ENCODE measurements around the gene DPH5. TPM values are rescaled to one million over a fixed set of nuclear protein-coding genes. Genes with fewer than 3 reads are reported as not detected.

Gene DPH5
- total and polyA plus RNA-seq, 10 of the 15 experiments (the other 5 are each of a cell fraction or from before 2014, with no cell fraction given) = 44.1 to 95.7 (median 66.4) TPM

DNA sequence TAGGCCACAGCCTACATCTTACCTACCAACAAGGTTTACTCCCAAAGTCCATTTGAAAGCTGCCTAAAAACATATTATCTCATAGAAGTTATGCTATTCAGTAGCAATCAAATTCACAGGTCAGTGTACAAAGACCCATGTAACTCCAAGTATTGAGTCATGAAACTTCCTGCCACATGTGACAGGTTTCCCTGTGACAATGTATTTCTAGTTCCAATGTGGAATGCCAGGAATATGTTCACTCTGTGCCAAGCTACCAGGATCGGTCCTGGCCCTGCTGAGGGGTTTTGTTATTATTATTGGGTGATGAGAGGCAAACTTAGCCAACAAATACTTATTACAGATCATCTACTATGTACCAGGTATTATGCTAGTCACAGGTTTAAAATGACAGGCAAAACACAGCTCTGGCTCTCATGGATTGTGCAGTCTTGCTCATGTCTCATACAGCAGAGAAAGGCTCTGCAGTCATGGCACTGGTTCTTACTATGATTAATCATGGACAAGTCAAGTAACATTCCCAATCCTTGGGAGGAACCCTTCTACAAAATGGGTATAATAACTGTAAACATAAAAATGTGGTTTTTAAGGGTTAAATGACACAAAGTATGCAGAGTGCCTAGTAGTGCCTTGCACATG is 22.5 kb downstream of the DPH5 start:
- FAIRE-seq = no peak
- 0 out of 3 replicates have a peak, but pooled peaks have one; percentile 33 for ATAC-seq
- ChIA-PET CTCF (interaction anchor here (0.9 to 1.6 kb wide), 3 partner anchors 10 to 29 kb away, joined by 3 read pairs; no protein-coding TSS in a partner anchor), RAD21 (ENCODE audit: unreplicated experiment) (interaction anchor here (0.6 kb wide), 1 partner anchor 23 kb away, joined by 3 read pairs; no protein-coding TSS in a partner anchor), SMC1A (ENCODE audit: uncharacterized antibody, unreplicated experiment) (interaction anchor here (0.7 to 2.5 kb wide), 4 partner anchors 10 to 81 kb away, joined by 3 to 8 read pairs (median 4); no protein-coding TSS in a partner anchor), POLR2A (no interaction called here)
- 42% methylated on average over 1 of the region's 1 CpG for WGBS (ENCODE audit: insufficient coverage, insufficient replicate concordance, low lambda C conversion rate, missing lambda C conversion rate)
- H3K4me2 ChIP-seq (ENCODE audit: control insufficient read depth, insufficient read depth) = no peak overlapping the region
- no peak overlapping the region for H3K27ac ChIP-seq (ENCODE audit: control insufficient read depth, insufficient read depth)
- H3K27me3 ChIP-seq (replicated peaks in 1 of 2; ENCODE audit: control insufficient read depth in 2 of 2, insufficient read depth in 2 of 2, low read length in 1 of 2) = no peaks in the 10 kb centered on the region
- no TSS peak for BruUV-seq (replicated peaks)
- H3K79me2 ChIP-seq (ENCODE audit: control insufficient read depth, insufficient read depth, low read length) = no peaks in the 10 kb centered on the region
- H3K4me1 ChIP-seq (ENCODE audit: control insufficient read depth, insufficient read depth, low read length) = peaks cover 11% of the 10 kb centered on the region; the same call in 1 of the 2 replicates
- no peaks in the 10 kb centered on the region for H4K20me1 ChIP-seq (ENCODE audit: control insufficient read depth, insufficient read depth)
- no peak overlapping the region for H3K9ac ChIP-seq (ENCODE audit: control insufficient read depth, insufficient read depth, low read length)
- H3K4me3 ChIP-seq = no peak overlapping the region
- in situ Hi-C loops (cut with MboI) (no loop called here), intact Hi-C loops (cut with micrococcal nuclease; ENCODE audit: unreplicated experiment) (no loop called here)
- H3K36me3 ChIP-seq (ENCODE audit: control insufficient read depth in 2 of 2, insufficient read depth in 2 of 2, low read length in 1 of 2) = 0 out of 4 replicates have a peak, but pooled peaks cover 0 to 3% of the 10 kb centered on the region in 2 experiments
- no peak overlapping the region for H2AFZ ChIP-seq (ENCODE audit: control insufficient read depth, low read depth, low read length)
- DNase-seq (ENCODE audit: low read depth, low spot score) = no peak
- H3K9me3 ChIP-seq (replicated peaks; ENCODE audit: control insufficient read depth, insufficient read depth, low read length) = no peaks in the 10 kb centered on the region; the same call in 2 of the 3 replicates
- TF ChIP-seq, protein P1, sequence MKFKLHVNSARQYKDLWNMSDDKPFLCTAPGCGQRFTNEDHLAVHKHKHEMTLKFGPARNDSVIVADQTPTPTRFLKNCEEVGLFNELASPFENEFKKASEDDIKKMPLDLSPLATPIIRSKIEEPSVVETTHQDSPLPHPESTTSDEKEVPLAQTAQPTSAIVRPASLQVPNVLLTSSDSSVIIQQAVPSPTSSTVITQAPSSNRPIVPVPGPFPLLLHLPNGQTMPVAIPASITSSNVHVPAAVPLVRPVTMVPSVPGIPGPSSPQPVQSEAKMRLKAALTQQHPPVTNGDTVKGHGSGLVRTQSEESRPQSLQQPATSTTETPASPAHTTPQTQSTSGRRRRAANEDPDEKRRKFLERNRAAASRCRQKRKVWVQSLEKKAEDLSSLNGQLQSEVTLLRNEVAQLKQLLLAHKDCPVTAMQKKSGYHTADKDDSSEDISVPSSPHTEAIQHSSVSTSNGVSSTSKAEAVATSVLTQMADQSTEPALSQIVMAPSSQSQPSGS (IDR thresholded peaks at IDR 0.05; ENCODE audit: low read length) = no peak
- TF ChIP-seq, protein P2, sequence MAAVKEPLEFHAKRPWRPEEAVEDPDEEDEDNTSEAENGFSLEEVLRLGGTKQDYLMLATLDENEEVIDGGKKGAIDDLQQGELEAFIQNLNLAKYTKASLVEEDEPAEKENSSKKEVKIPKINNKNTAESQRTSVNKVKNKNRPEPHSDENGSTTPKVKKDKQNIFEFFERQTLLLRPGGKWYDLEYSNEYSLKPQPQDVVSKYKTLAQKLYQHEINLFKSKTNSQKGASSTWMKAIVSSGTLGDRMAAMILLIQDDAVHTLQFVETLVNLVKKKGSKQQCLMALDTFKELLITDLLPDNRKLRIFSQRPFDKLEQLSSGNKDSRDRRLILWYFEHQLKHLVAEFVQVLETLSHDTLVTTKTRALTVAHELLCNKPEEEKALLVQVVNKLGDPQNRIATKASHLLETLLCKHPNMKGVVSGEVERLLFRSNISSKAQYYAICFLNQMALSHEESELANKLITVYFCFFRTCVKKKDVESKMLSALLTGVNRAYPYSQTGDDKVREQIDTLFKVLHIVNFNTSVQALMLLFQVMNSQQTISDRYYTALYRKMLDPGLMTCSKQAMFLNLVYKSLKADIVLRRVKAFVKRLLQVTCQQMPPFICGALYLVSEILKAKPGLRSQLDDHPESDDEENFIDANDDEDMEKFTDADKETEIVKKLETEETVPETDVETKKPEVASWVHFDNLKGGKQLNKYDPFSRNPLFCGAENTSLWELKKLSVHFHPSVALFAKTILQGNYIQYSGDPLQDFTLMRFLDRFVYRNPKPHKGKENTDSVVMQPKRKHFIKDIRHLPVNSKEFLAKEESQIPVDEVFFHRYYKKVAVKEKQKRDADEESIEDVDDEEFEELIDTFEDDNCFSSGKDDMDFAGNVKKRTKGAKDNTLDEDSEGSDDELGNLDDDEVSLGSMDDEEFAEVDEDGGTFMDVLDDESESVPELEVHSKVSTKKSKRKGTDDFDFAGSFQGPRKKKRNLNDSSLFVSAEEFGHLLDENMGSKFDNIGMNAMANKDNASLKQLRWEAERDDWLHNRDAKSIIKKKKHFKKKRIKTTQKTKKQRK (IDR thresholded peaks at IDR 0.05; ENCODE audit: low read depth, low read length) = no peak
- TF ChIP-seq, protein P3, sequence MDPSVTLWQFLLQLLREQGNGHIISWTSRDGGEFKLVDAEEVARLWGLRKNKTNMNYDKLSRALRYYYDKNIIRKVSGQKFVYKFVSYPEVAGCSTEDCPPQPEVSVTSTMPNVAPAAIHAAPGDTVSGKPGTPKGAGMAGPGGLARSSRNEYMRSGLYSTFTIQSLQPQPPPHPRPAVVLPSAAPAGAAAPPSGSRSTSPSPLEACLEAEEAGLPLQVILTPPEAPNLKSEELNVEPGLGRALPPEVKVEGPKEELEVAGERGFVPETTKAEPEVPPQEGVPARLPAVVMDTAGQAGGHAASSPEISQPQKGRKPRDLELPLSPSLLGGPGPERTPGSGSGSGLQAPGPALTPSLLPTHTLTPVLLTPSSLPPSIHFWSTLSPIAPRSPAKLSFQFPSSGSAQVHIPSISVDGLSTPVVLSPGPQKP (IDR thresholded peaks at IDR 0.05; ENCODE audit: low read depth, low read length) = no peak
- TF ChIP-seq, protein P4, sequence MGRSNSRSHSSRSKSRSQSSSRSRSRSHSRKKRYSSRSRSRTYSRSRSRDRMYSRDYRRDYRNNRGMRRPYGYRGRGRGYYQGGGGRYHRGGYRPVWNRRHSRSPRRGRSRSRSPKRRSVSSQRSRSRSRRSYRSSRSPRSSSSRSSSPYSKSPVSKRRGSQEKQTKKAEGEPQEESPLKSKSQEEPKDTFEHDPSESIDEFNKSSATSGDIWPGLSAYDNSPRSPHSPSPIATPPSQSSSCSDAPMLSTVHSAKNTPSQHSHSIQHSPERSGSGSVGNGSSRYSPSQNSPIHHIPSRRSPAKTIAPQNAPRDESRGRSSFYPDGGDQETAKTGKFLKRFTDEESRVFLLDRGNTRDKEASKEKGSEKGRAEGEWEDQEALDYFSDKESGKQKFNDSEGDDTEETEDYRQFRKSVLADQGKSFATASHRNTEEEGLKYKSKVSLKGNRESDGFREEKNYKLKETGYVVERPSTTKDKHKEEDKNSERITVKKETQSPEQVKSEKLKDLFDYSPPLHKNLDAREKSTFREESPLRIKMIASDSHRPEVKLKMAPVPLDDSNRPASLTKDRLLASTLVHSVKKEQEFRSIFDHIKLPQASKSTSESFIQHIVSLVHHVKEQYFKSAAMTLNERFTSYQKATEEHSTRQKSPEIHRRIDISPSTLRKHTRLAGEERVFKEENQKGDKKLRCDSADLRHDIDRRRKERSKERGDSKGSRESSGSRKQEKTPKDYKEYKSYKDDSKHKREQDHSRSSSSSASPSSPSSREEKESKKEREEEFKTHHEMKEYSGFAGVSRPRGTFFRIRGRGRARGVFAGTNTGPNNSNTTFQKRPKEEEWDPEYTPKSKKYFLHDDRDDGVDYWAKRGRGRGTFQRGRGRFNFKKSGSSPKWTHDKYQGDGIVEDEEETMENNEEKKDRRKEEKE (IDR thresholded peaks at IDR 0.05) = no peak
- TF ChIP-seq KLF5 (IDR thresholded peaks at IDR 0.05; ENCODE audit: partially characterized antibody) = no peak
- no peak for TF ChIP-seq ZBED1 (IDR thresholded peaks at IDR 0.05; ENCODE audit: borderline replicate concordance)
- no peak for TF ChIP-seq ASH2L (IDR thresholded peaks at IDR 0.05; ENCODE audit: borderline replicate concordance, low read depth)
- TF ChIP-seq, protein P5, sequence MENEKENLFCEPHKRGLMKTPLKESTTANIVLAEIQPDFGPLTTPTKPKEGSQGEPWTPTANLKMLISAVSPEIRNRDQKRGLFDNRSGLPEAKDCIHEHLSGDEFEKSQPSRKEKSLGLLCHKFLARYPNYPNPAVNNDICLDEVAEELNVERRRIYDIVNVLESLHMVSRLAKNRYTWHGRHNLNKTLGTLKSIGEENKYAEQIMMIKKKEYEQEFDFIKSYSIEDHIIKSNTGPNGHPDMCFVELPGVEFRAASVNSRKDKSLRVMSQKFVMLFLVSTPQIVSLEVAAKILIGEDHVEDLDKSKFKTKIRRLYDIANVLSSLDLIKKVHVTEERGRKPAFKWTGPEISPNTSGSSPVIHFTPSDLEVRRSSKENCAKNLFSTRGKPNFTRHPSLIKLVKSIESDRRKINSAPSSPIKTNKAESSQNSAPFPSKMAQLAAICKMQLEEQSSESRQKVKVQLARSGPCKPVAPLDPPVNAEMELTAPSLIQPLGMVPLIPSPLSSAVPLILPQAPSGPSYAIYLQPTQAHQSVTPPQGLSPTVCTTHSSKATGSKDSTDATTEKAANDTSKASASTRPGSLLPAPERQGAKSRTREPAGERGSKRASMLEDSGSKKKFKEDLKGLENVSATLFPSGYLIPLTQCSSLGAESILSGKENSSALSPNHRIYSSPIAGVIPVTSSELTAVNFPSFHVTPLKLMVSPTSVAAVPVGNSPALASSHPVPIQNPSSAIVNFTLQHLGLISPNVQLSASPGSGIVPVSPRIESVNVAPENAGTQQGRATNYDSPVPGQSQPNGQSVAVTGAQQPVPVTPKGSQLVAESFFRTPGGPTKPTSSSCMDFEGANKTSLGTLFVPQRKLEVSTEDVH (IDR thresholded peaks at IDR 0.05; ENCODE audit: low read depth, partially characterized antibody) = no peak
- no peak for TF ChIP-seq NFYB (IDR thresholded peaks at IDR 0.05; ENCODE audit: insufficient read depth, low read depth, low read length)
- TF ChIP-seq BCL11A (IDR thresholded peaks at IDR 0.05; ENCODE audit: low read depth, low read length) = no peak
- no peak for TF ChIP-seq EED (IDR thresholded peaks at IDR 0.05; ENCODE audit: low read depth)

Measured in GM12878 (cell line).